Mucosa of stomach (tissue), 1 donor: ENCODE measurements around the gene CDKAL1.

Experiments used
- H3K27me3 ChIP-seq: one replicate; pipeline ENCODE4 v1.7.0; 2013; ENCODE audit warnings: mild to moderate bottlenecking, low read length; ENCODE audit not compliant: control insufficient read depth, insufficient read depth
- H3K36me3 ChIP-seq: one replicate; pipeline ENCODE4 v1.7.0; 2013; ENCODE audit warnings: low read length; ENCODE audit not compliant: control insufficient read depth, insufficient read depth
- H3K4me1 ChIP-seq: one replicate; pipeline ENCODE4 v1.7.0; 2013; ENCODE audit warnings: mild to moderate bottlenecking, low read length; ENCODE audit not compliant: control insufficient read depth, insufficient read depth
- H3K4me3 ChIP-seq: one replicate; pipeline ENCODE4 v1.7.0; 2013; ENCODE audit warnings: low read length
- H3K9ac ChIP-seq: one replicate; pipeline ENCODE4 v1.7.0; 2013; ENCODE audit warnings: mild to moderate bottlenecking, low read length, moderate library complexity
- H3K9me3 ChIP-seq: one replicate; pipeline ENCODE4 v1.7.0; 2013; ENCODE audit warnings: mild to moderate bottlenecking, low read length, moderate library complexity; ENCODE audit not compliant: control insufficient read depth
- donor health status: Pancreatic carcinoma.

CDKAL1 gene

GRCh38 chr6:20777801-20778200 is 243.5 kb downstream of the CDKAL1 start:
- no peaks in the 10 kb centered on the region for H3K4me1 ChIP-seq
- H3K9ac ChIP-seq: no peak overlapping the region
- H3K27me3 ChIP-seq: no peaks in the 10 kb centered on the region
- H3K9me3 ChIP-seq: no peaks in the 10 kb centered on the region
- no peak overlapping the region for H3K4me3 ChIP-seq
- no peaks in the 10 kb centered on the region for H3K36me3 ChIP-seq

- Histone ChIP-seq H3K9ac (no peak overlapping the region), H3K4me3 (no peak overlapping the region), H3K4me1 (no peaks in the 10 kb centered on the region), H3K36me3 (no peaks in the 10 kb centered on the region), H3K9me3 (no peaks in the 10 kb centered on the region), H3K27me3 (no peaks in the 10 kb centered on the region)
Observed at GRCh38 chr6:20778459-20778858, 244.2 kb downstream of the CDKAL1 start.

GRCh38 chr6:20778912-20779311 is 244.7 kb downstream of the CDKAL1 start:
- no peaks in the 10 kb centered on the region for H3K36me3 ChIP-seq
- H3K9ac ChIP-seq: no peak overlapping the region

GRCh38 chr6:20789162-20789561 is 254.9 kb downstream of the CDKAL1 start:
- no peak overlapping the region for H3K9ac ChIP-seq
- no peak overlapping the region for H3K4me3 ChIP-seq
- no peaks in the 10 kb centered on the region for H3K27me3 ChIP-seq
- no peaks in the 10 kb centered on the region for H3K9me3 ChIP-seq
- H3K36me3 ChIP-seq: no peaks in the 10 kb centered on the region
- H3K4me1 ChIP-seq: peaks cover 7% of the 10 kb centered on the region

More at GRCh38 chr6:20778912-20779311, 244.7 kb downstream of the CDKAL1 start:
- Histone ChIP-seq H3K9me3 (no peaks in the 10 kb centered on the region), H3K4me1 (no peaks in the 10 kb centered on the region), H3K27me3 (no peaks in the 10 kb centered on the region), H3K4me3 (no peak overlapping the region)

- H3K36me3 ChIP-seq: no peaks in the 10 kb centered on the region
- H3K9ac ChIP-seq: no peak overlapping the region
- H3K27me3 ChIP-seq: no peaks in the 10 kb centered on the region
- no peak overlapping the region for H3K4me3 ChIP-seq
- H3K4me1 ChIP-seq: peaks cover 7% of the 10 kb centered on the region
- no peaks in the 10 kb centered on the region for H3K9me3 ChIP-seq
Observed at GRCh38 chr6:20790032-20790791, 256.0 kb downstream of the CDKAL1 start.

GRCh38 chr6:20791074-20791473 is 256.8 kb downstream of the CDKAL1 start:
- no peaks in the 10 kb centered on the region for H3K27me3 ChIP-seq
- H3K9ac ChIP-seq: no peak overlapping the region
- no peaks in the 10 kb centered on the region for H3K9me3 ChIP-seq
- no peak overlapping the region for H3K4me3 ChIP-seq
- H3K36me3 ChIP-seq: no peaks in the 10 kb centered on the region
- H3K4me1 ChIP-seq: peaks cover 7% of the 10 kb centered on the region

- Histone ChIP-seq H3K4me1 (peaks cover 7% of the 10 kb centered on the region), H3K9me3 (no peaks in the 10 kb centered on the region), H3K9ac (no peak overlapping the region), H3K36me3 (no peaks in the 10 kb centered on the region), H3K4me3 (no peak overlapping the region), H3K27me3 (no peaks in the 10 kb centered on the region)
Observed at GRCh38 chr6:20791944-20792343, 257.7 kb downstream of the CDKAL1 start.

GRCh38 chr6:20793174-20793573 is 258.9 kb downstream of the CDKAL1 start:
- no peaks in the 10 kb centered on the region for H3K9me3 ChIP-seq
- no peaks in the 10 kb centered on the region for H3K4me1 ChIP-seq
- no peaks in the 10 kb centered on the region for H3K27me3 ChIP-seq
- no peak overlapping the region for H3K4me3 ChIP-seq
- H3K36me3 ChIP-seq: no peaks in the 10 kb centered on the region
- no peak overlapping the region for H3K9ac ChIP-seq

- Histone ChIP-seq H3K4me1 (no peaks in the 10 kb centered on the region), H3K27me3 (no peaks in the 10 kb centered on the region), H3K36me3 (no peaks in the 10 kb centered on the region), H3K9me3 (no peaks in the 10 kb centered on the region), H3K9ac (no peak overlapping the region), H3K4me3 (no peak overlapping the region)
Observed at GRCh38 chr6:20797597-20797996, 263.3 kb downstream of the CDKAL1 start.

GRCh38 chr6:20800229-20800628 is 266.0 kb downstream of the CDKAL1 start:
- Histone ChIP-seq H3K4me3 (no peak overlapping the region), H3K9me3 (no peaks in the 10 kb centered on the region), H3K36me3 (no peaks in the 10 kb centered on the region), H3K9ac (no peak overlapping the region), H3K4me1 (no peaks in the 10 kb centered on the region), H3K27me3 (no peaks in the 10 kb centered on the region)

GRCh38 chr6:20800653-20801052 is 266.4 kb downstream of the CDKAL1 start:
- Histone ChIP-seq H3K9me3 (no peaks in the 10 kb centered on the region), H3K4me1 (no peaks in the 10 kb centered on the region), H3K9ac (no peak overlapping the region), H3K4me3 (no peak overlapping the region), H3K36me3 (no peaks in the 10 kb centered on the region), H3K27me3 (no peaks in the 10 kb centered on the region)

- no peak overlapping the region for H3K4me3 ChIP-seq
- H3K36me3 ChIP-seq: no peaks in the 10 kb centered on the region
- no peaks in the 10 kb centered on the region for H3K27me3 ChIP-seq
- no peaks in the 10 kb centered on the region for H3K9me3 ChIP-seq
- H3K9ac ChIP-seq: no peak overlapping the region
- H3K4me1 ChIP-seq: no peaks in the 10 kb centered on the region
Observed at GRCh38 chr6:20801595-20801994, 267.3 kb downstream of the CDKAL1 start.

- no peaks in the 10 kb centered on the region for H3K4me1 ChIP-seq
- H3K9me3 ChIP-seq: no peaks in the 10 kb centered on the region
- H3K36me3 ChIP-seq: no peaks in the 10 kb centered on the region
- no peak overlapping the region for H3K4me3 ChIP-seq
- H3K27me3 ChIP-seq: no peaks in the 10 kb centered on the region
- no peak overlapping the region for H3K9ac ChIP-seq
Observed at GRCh38 chr6:20802596-20802995, 268.3 kb downstream of the CDKAL1 start.
